Measurements from ENCODE around the gene PAPOLB. TPM values are rescaled to one million over a fixed set of nuclear protein-coding genes. Genes with fewer than 3 reads are reported as not detected.

PAPOLB gene
- total RNA-seq, 1 donor, result not detected

DNA sequence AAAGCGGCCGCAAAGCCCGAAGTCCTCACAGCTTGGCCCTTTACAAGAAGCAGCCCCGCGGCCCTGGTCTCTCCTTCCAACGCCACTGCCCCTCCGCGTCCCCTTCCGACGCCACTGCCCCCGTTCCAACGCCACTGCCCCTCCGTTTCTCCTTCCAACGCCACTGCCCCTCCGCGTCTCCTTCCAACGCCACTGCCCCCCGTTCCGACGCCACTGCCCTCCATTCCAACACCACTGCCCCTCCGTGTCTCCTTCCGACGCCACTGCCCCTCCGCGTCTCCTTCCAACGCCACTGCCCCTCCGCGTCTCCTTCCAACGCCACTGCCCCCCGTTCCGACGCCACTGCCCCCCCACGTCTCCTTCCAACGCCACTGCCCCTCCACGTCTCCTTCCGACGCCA, 53.3 kb downstream of the PAPOLB start:
- H3K4me3 ChIP-seq (ENCODE audit: low read depth, low read length), result no peak overlapping the region
- DNase-seq (ENCODE audit: low read depth), result no peak
- TF ChIP-seq, protein P1, sequence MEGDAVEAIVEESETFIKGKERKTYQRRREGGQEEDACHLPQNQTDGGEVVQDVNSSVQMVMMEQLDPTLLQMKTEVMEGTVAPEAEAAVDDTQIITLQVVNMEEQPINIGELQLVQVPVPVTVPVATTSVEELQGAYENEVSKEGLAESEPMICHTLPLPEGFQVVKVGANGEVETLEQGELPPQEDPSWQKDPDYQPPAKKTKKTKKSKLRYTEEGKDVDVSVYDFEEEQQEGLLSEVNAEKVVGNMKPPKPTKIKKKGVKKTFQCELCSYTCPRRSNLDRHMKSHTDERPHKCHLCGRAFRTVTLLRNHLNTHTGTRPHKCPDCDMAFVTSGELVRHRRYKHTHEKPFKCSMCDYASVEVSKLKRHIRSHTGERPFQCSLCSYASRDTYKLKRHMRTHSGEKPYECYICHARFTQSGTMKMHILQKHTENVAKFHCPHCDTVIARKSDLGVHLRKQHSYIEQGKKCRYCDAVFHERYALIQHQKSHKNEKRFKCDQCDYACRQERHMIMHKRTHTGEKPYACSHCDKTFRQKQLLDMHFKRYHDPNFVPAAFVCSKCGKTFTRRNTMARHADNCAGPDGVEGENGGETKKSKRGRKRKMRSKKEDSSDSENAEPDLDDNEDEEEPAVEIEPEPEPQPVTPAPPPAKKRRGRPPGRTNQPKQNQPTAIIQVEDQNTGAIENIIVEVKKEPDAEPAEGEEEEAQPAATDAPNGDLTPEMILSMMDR (IDR thresholded peaks at IDR 0.05; ENCODE audit: insufficient read depth, low read depth, low read length), result no peak

DNA sequence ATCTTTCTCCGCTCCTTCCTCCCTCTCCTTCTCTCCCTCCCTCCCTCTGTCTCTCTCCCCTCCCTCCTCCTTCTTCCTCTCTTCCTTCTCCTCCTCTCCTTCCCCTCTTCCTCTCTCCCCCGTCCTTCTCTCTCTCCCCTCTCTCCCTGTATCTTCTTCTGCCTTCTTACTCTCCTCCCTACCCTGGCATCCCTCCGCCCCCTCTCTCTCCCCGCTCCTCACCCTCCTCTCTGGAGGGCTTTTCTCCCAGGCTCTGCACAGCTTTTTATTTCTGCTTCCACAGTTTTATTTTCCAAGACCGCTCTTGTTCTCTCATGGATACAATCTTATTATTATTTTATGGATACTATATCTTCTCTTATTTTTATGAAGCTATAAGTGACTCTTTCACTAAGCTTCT, 53.8 kb downstream of the PAPOLB start:
- no peak for DNase-seq (ENCODE audit: low read depth)
- TF ChIP-seq, protein P1 (IDR thresholded peaks at IDR 0.05; ENCODE audit: insufficient read depth, low read depth, low read length), result no peak
- H3K4me3 ChIP-seq (ENCODE audit: low read depth, low read length), result no peak overlapping the region

Small RNA genes lying within 50 kb of the gene (small RNA-seq; reads per million reads assigned to genes)
- not detected for gene RF00019

Other genes with a start within 250 kb of the PAPOLB start
- 30.6 and 32.8 TPM in 2 replicates for gene FOXK1, start 179.7 kb downstream of the PAPOLB start, total RNA-seq
- gene AP5Z1, start 86.4 kb downstream of the PAPOLB start, total RNA-seq, result 40.2 and 59.6 TPM in 2 replicates
- gene RADIL, start 21.7 kb upstream of the PAPOLB start, total RNA-seq, result under 0.01 and 0.32 TPM in 2 replicates
- not detected in 2 replicates for gene MMD2, start 97.2 kb upstream of the PAPOLB start, total RNA-seq
- 9.0 and 12.1 TPM in 2 replicates for gene RBAK, start 183.8 kb upstream of the PAPOLB start, total RNA-seq

Measured in fibroblast of villous mesenchyme (primary cell).